HCEC 1CT (cell line): ENCODE measurements around the gene ZNF830.
A peak's percentile ranks its signal among the peaks of the same experiment; 100 is the strongest.
"Not testable (repeated sequence)": the region's sequence is repeated elsewhere in the genome, so short reads cannot be mapped to it uniquely, and the experiment has no call there.

Experiments
- DNase-seq: peaks from one replicate; pipeline ENCODE4 v3.0.0-alpha.2; 2017

The ZNF830 gene, protein sequence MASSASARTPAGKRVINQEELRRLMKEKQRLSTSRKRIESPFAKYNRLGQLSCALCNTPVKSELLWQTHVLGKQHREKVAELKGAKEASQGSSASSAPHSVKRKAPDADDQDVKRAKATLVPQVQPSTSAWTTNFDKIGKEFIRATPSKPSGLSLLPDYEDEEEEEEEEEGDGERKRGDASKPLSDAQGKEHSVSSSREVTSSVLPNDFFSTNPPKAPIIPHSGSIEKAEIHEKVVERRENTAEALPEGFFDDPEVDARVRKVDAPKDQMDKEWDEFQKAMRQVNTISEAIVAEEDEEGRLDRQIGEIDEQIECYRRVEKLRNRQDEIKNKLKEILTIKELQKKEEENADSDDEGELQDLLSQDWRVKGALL

GRCh38 chr17:34961093-34961911, at the start of gene ZNF830, which contains the start of gene CCT6B:
TSS of gene ZNF830 (plus strand) at chr17:34961540. CDS start at chr17:34961567, 27 bp downstream.
TSS of gene CCT6B (minus strand) at chr17:34961460. CDS start at chr17:34961393, 67 bp downstream.
- peak; percentile 91 for DNase-seq

DNA sequence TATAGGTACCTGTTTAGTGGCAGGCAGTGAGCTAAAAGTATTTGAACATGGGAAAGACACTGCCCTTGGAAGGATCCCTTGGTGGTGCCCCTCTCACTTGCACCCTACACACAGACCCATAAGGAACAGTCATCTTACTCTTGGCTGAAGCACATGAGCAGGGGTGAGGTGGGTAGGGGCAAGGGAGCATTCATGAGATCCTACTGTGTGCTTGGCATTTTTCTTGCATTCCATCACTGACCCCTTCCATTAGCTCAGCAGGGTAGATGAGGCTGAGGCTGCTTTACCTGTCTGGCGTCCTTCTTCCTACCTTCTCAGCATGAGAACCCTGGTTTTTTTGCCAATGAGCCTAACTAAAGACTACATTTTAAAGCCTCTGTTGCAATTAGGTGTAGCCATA, 48.3 kb upstream of the ZNF830 start:
- no peak for DNase-seq

DNA sequence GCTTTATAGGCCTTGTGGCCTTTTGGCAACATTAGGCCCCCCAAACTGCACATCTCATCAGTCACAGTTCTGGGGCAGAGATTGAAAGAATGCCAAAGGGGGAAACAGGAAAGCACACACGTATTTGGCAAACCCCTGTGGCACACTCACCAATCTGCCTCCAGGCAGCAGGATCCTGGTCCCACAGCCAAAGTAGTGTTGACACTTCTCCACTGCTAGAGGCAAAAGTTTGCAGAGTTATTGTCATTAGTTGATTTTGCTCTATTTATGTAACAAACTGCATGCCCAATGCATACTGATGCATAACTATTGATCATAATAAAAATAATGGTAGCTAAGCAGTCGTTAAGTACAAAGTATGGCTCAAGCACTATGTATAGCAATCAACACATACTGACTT, 45.2 kb upstream of the ZNF830 start:
- no peak for DNase-seq

- DNase-seq, result no peak
These were observed 44.0 kb upstream of the ZNF830 start for GRCh38 chr17:34917381-34917780.

GRCh38 chr17:34920676-34921075, 40.7 kb upstream of the ZNF830 start:
- no peak for DNase-seq

- DNase-seq, result no peak
These were observed 34.7 kb upstream of the ZNF830 start for GRCh38 chr17:34926661-34927060.

DNA sequence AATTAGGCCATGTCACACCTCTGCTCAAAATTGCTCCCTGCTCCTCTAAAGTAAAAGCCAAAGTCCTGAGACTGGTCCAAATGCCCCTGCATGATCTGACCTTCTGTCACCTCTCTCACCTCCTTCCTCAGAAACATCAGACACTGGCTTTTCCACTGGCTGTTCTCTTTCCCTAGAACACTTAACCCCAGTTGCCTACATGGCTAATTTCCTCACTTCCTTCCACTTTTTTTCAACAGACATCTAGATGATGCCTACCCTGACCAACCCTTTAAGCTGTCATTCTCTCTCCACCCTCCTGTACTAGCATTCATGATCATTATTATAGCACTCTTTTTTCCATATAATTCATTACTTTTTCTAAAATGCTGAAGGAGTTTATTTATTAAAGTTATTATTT, 31.1 kb upstream of the ZNF830 start:
- DNase-seq, result no peak

DNA sequence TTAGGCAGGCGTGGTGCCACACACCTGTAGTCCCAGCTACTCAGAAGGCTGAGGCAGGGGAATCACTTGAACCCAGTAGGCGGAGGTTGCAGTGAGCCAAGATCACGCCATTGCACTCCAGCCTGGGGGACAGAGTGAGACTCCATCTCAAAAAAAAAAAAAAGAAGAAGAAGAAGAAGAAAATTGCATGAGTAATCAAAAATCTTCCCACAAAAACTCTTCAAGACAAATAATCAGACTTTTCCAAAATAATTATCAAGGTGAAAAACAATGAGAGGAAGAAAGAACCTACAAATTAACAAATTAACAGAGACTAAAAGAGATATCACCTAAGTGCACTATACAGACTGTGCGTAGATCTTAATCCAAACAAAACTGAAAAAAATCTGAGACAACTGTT, 10.6 kb upstream of the ZNF830 start:
- DNase-seq, result not testable (repeated sequence)

DNA sequence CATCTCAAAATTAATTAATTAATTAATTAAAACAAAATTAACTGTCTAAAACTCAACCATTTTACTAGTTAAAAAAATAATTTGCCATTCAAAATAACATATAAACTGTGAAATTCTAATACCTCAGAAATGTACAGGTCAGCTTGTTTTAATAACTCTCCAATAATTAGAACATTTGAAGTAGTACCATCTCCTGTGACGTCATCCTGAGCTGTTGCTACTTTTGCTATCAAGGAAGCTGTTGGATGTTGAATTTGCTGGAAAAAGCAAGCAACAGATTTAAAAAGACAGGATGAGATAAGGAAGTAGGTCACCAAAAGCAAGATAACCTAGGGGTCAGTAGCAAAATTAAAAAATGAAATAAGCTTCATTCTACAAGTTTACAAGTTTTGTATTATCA, 2.9 kb upstream of the ZNF830 start:
- no peak for DNase-seq

GRCh38 chr17:34974179-34974578, 12.8 kb downstream of the ZNF830 start:
- DNase-seq, result no peak

- no peak for DNase-seq
These were observed 13.8 kb downstream of the ZNF830 start for GRCh38 chr17:34974794-34975785.

DNA sequence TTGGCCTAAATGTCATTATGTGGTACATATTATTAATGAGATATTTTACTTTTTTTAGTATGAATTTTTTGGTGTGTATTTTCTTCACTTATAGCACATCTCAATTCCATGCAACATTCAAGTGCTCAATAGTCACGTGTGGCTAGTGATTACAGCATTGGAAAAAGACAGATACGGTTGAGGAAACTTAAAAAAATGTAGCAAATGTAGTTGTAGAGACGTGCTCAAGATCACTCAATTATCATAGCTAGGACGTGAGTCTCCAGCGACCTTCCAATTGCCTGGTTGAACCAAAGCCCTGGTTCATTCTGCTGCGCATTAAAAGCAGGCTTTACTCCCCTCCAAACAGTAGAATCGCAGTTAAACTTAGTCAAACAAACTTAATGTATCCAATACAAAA, 17.8 kb downstream of the ZNF830 start:
- DNase-seq, result no peak

- peak; percentile 10 for DNase-seq
These were observed 18.5 kb downstream of the ZNF830 start for GRCh38 chr17:34979650-34980352.

GRCh38 chr17:34980353-34980680, 19.0 kb downstream of the ZNF830 start, which contains the start of gene LIG3:
TSS of gene LIG3 (plus strand) at chr17:34980512. CDS start at chr17:34983006, 2,494 bp downstream.
- peak; percentile 93 for DNase-seq

DNA sequence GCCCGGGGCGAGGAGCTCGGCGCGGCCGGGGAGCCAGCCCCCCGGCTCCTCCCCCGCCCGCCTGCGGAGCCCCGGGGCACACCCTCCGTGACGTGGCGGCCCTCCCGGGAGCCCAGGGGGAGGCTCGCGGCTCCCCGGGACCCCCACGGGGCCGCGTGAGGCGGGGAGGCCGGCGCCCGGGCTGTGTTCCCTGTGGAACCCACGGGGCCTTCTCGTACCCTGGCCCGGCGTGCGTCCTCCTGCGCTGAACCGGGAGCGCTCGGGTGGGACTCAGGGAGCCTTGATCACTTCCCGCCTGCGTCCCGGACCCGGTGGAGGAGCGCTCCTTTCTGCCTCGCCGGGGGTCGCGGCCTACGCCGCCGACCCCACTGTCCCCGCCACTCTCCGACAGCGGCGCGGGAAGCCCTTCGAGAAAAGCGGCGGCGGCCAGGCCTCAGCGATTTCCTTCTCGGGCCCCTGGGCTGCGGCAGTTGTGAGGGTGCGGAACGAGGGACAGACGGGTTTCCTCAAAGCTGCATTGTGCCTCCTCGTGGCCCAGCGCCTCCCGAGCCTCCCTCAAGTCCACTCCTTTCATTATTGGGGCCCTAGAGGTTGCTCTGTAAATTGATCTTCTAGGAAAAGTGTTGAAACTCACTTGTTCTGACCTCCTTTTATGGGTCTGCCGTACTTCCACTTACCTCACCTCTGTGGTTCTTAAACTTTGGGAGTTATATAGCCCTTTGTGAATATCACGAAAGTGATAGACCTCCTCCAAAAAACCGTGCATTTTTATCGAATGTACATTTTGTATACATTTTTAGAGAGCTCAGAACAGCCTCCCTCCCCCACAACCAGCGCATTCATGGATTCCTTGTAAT, 19.6 kb downstream of the ZNF830 start:
- DNase-seq, result peak; percentile 93

DNA sequence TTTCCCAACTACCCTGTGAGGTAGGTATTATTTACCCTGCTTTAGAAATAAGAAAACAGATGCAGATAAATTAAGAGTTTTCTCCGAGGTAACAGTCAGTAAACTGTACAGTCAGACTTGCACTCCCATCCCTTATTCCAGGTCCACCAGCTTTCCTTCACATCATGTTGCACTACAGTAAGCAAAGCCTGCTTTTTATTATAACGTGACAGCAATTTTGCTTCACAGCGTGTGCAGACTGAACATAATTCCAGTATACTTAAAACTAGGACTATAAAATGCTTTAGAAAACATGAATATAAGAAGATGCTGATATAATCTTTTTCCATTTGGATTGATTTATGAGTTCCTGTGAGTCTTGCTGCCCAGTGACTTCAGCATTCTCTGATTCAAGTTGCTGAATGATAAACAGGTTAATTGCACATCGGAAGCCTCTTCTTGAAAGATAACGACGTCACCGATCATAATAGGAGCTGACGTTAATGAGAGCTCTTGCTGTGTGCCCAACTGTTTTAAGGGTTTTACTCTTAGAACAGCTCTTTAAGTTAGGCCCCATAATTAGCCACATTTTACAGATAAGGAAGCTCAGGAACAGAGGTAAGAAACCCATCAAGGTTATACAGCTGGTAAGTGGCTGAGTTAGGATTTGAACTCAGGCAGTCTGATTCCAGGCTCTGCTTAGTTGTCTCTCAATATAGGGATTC, 20.4 kb downstream of the ZNF830 start:
- no peak for DNase-seq

GRCh38 chr17:34987232-34987631, 25.9 kb downstream of the ZNF830 start:
- DNase-seq, result no peak

DNA sequence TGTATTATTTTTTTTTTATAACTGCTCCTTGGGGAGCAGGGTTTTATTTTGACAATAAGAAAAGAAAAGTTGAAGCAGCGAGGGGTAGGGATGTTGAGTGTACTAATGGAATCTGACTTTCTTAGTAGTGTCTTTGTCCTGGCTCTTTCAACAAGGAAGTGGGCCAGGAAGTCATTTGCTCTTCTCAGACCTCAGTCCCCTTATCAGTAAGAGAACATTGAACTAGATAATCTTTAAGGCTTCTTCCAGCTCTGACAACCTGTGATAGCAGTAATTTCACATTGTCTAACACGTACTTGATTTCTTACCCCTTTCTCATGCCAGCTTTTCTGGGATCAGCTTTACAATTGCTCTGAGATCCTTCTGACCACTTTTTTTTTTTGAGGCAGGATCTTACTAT, 27.3 kb downstream of the ZNF830 start:
- no peak for DNase-seq

DNA sequence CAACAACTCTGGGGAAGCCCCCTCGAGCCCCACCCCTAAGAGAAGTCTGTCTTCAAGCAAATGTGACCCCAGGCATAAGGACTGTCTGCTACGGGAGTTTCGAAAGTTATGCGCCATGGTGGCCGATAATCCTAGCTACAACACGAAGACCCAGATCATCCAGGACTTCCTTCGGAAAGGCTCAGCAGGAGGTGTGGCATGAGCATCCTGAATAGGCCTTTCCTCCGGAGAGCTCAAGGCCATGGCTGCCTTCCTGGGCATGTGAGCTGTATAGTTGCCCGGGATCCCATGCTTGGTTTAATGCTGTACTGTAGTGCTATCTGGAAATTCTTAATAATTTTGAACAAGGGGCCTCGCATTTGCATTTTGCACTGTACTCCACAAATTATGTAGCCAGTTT, 28.1 kb downstream of the ZNF830 start:
- no peak for DNase-seq

DNA sequence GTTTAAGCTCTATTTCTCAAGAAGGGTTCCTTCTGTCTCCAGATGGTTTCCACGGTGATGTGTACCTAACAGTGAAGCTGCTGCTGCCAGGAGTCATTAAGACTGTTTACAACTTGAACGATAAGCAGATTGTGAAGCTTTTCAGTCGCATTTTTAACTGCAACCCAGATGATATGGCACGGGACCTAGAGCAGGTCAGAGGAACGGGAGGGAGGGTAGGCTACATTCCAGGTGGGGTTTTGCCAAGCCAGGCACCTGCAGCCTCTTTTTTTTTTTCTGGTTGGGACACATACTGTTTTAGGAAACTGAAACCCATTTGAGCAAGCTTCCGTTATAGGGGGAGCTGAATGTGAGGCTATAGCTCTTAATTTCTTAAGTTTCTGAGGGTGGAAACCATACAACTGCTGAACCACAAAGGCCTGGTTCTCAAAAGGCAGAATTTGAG, 29.6 kb downstream of the ZNF830 start:
- DNase-seq, result no peak
